Mucosa of stomach (tissue), 1 donor: Measurements from ENCODE around the gene FAM43B.

Source experiments
- H3K27me3 ChIP-seq: one replicate; pipeline ENCODE4 v1.7.0; 2013; ENCODE audit warnings: mild to moderate bottlenecking, low read length; ENCODE audit not compliant: control insufficient read depth, insufficient read depth
- H3K36me3 ChIP-seq: one replicate; pipeline ENCODE4 v1.7.0; 2013; ENCODE audit warnings: low read length; ENCODE audit not compliant: control insufficient read depth, insufficient read depth
- H3K4me1 ChIP-seq: one replicate; pipeline ENCODE4 v1.7.0; 2013; ENCODE audit warnings: mild to moderate bottlenecking, low read length; ENCODE audit not compliant: control insufficient read depth, insufficient read depth
- H3K4me3 ChIP-seq: one replicate; pipeline ENCODE4 v1.7.0; 2013; ENCODE audit warnings: low read length
- H3K9ac ChIP-seq: one replicate; pipeline ENCODE4 v1.7.0; 2013; ENCODE audit warnings: mild to moderate bottlenecking, low read length, moderate library complexity
- H3K9me3 ChIP-seq: one replicate; pipeline ENCODE4 v1.7.0; 2013; ENCODE audit warnings: mild to moderate bottlenecking, low read length, moderate library complexity; ENCODE audit not compliant: control insufficient read depth
- donor health status: Pancreatic carcinoma.

FAM43B gene

DNA sequence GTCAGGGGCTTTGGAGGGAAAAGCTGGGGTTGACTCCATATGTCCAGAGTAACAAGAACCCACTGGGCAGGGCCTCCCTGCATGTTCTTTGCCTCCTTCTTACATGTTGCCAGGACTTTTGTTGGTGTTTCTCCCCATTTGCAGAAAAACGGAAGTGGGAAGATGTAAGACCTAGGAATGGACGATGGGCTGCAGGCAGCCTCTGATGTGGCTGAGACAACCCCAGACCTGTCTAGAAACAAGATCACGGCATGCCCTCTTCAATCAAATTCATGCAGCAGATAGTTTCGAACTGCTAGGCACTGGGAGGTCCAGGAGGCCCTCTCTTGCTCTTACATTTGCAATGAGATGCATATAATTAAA lies 3.4 kb downstream of the FAM43B start:
- Histone ChIP-seq H3K9me3 (no peaks in the 10 kb centered on the region), H3K9ac (no peak overlapping the region), H3K36me3 (no peaks in the 10 kb centered on the region), H3K4me1 (no peaks in the 10 kb centered on the region), H3K4me3 (no peak overlapping the region), H3K27me3 (peaks cover 51% of the 10 kb centered on the region)

DNA sequence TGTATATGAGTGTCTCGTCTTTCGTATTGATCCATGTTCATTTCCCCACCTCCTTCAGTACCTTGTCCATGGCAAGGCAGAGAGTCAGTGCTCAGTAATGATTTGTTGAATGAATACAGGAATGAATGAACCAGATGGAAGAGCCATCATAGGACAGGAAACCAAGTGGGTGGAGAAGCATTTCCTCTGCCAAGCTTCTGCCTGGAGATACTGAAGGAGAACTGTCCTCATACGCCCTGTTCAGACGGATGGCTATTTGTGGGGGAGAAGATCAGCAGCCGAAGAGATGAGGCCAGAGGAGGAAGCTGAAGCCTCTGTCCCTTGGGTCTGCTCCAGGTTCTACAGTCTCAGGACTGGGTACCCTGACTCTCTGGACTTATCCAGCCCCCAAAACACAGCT lies 5.8 kb downstream of the FAM43B start:
- Histone ChIP-seq H3K9ac (no peak overlapping the region), H3K4me1 (no peaks in the 10 kb centered on the region), H3K36me3 (no peaks in the 10 kb centered on the region), H3K4me3 (no peak overlapping the region), H3K27me3 (peaks cover 37% of the 10 kb centered on the region), H3K9me3 (no peaks in the 10 kb centered on the region)

DNA sequence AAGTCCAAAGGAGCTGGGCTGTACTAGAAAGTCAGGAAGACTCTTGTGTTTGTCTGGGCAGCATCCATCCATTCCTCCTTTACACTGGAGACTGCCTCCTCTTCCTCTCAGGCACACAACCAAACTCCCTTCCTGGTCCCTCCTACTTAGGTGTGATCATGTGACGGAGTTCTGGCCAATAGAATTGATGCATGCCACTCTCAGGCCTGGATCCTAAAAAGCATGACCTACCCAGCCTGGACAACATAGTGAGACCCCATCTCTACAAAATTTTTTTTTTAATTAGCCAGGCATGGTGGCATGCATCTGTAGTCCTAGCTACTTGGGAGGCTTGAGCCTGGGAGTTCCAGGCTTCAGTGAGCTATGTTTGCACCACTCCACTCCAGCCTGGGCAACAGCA lies 8.6 kb downstream of the FAM43B start:
- Histone ChIP-seq H3K36me3 (no peaks in the 10 kb centered on the region), H3K27me3 (peaks cover 15% of the 10 kb centered on the region), H3K4me1 (no peaks in the 10 kb centered on the region), H3K9me3 (no peaks in the 10 kb centered on the region), H3K4me3 (no peak overlapping the region), H3K9ac (no peak overlapping the region)

DNA sequence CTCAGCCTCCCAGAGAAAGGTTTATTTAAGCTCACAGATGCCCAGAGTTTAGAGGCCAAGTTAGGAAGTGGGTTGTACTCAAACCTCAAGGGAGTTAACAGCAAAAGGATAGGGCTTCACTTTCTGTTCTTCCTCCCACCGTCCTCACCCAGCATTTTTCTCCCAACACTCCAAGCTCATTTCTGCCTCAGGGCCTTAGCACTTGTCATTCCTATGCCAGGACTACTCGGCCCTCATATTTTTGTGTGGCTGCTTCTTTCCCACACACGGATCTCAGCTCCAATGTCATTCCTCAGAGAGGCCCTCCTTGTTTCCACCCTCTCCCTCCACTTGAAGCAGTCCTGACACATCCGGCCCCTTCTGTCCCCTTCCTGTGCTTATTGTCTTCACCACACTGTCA lies 12.9 kb downstream of the FAM43B start:
- H3K4me1 ChIP-seq: no peaks in the 10 kb centered on the region
- H3K9me3 ChIP-seq: no peaks in the 10 kb centered on the region
- H3K27me3 ChIP-seq: peaks cover 12% of the 10 kb centered on the region
- H3K4me3 ChIP-seq: no peak overlapping the region
- H3K36me3 ChIP-seq: no peaks in the 10 kb centered on the region
- no peak overlapping the region for H3K9ac ChIP-seq

DNA sequence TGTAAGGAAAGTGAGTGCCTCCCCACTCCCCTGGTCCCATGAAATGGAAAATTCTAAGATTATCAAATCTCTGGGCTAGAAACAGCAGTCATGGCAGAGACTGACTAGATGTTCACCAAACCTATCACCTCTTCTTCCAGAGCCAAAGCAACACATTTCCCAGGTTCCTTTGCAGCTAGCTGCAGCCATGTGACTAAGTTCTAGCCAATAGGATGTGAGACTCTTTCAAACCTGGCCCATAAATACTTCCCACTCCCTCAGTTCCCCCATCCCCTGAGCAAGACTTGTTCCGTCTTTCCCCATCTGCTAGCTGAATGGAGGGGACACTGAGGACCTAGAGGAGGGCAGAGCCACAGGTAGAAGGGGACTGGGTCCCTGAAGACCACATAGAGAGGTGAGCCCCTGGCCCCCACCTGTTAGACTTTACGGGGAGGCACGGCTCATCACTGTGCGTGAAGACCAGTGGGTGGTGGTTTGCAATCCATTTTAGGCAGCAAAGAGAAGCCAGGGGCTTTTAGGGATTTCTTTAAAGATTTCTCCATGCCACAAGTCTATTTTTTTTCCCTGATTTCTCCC lies 17.2 kb downstream of the FAM43B start:
- H3K4me1 ChIP-seq: no peaks in the 10 kb centered on the region
- no peak overlapping the region for H3K9ac ChIP-seq
- peaks cover 4% of the 10 kb centered on the region for H3K27me3 ChIP-seq
- H3K36me3 ChIP-seq: no peaks in the 10 kb centered on the region
- H3K4me3 ChIP-seq: no peak overlapping the region
- no peaks in the 10 kb centered on the region for H3K9me3 ChIP-seq

DNA sequence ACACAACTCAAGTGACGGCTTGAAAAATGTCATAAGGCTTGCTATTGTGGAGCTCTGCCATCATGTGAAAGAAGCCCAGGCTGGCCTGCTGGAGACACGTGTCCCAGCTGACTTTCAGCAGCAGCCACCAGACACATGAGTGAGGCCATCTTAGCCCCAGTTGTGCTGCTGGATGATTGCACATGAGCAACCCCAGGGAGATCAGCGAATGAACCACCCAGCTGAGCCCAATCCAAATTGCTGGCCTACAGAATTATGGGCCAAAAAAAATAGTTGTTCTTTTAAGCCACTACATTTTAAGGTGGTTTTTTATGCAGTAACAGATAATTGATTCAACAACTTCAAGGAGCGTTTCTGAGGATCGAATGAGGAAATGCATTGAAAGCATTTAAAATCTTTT lies 19.1 kb downstream of the FAM43B start:
- Histone ChIP-seq H3K36me3 (no peaks in the 10 kb centered on the region), H3K4me1 (no peaks in the 10 kb centered on the region), H3K4me3 (no peak overlapping the region), H3K9ac (no peak overlapping the region), H3K27me3 (peaks cover 8% of the 10 kb centered on the region), H3K9me3 (no peaks in the 10 kb centered on the region)

DNA sequence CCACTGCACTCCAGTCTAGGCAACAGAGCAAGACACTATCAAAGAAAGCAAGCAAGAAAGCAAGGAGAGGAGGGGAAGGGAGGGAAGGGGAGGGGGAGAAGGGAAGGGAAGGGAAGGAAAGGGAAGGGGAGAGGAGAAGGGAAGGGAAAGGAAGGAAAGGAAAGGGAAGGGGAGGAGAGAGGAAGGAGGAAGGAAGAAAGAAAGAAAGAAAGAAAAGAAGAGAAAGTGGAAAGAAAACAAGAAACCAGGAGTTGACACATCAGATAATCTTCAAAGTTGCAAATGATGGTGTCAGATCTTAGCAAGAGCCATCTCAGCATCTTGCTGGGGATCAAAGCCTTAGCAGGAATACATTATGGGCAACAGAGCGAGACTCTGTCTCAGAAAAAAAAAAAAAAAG lies 21.6 kb downstream of the FAM43B start:
- Histone ChIP-seq H3K9ac (no peak overlapping the region), H3K9me3 (no peaks in the 10 kb centered on the region), H3K27me3 (peaks cover 8% of the 10 kb centered on the region), H3K36me3 (no peaks in the 10 kb centered on the region), H3K4me1 (no peaks in the 10 kb centered on the region), H3K4me3 (no peak overlapping the region)

DNA sequence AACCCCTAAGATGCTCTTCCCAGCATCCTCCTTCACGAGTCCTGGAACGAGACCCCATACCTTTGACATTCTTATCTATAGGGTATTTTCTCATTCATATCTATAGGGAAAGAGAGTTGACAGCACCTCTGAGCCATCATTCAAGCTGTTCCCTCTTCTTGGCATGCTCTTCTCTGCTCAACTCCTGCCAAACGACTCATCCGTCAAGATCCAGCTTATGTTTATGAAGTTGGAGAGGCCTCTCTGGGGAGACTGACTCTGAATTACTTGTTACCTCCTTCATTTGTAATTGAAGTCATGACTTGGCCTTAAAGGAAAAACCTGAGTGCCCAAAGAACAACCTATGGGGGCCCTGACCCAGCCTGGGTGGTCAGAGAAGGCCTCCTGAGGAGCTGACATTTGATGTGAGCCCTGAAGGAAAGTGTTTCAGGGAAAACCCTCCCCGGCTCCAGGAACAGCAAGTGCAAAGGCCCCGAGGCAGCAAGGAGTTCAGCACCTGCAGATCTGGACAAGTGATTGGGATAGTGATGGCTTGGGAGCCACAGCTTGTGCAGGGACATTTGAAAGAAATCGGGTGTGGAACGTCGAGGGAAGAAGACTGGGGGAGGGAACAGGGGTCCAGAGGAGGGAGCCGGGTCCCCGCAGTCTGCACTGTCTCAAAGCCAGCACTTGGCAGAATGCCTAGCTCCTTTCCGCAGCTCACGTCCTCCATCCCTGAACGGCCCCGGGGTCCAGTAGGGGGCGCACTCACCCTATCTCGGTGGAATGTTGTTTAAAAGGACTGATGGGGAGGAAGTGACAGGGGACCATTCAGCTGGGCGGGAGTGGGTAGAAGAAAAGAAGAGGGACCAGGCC lies 22.5 kb downstream of the FAM43B start:
- no peaks in the 10 kb centered on the region for H3K36me3 ChIP-seq
- no peaks in the 10 kb centered on the region for H3K4me1 ChIP-seq
- peaks cover 8% of the 10 kb centered on the region for H3K27me3 ChIP-seq
- no peak overlapping the region for H3K4me3 ChIP-seq
- H3K9ac ChIP-seq: no peak overlapping the region
- no peaks in the 10 kb centered on the region for H3K9me3 ChIP-seq

DNA sequence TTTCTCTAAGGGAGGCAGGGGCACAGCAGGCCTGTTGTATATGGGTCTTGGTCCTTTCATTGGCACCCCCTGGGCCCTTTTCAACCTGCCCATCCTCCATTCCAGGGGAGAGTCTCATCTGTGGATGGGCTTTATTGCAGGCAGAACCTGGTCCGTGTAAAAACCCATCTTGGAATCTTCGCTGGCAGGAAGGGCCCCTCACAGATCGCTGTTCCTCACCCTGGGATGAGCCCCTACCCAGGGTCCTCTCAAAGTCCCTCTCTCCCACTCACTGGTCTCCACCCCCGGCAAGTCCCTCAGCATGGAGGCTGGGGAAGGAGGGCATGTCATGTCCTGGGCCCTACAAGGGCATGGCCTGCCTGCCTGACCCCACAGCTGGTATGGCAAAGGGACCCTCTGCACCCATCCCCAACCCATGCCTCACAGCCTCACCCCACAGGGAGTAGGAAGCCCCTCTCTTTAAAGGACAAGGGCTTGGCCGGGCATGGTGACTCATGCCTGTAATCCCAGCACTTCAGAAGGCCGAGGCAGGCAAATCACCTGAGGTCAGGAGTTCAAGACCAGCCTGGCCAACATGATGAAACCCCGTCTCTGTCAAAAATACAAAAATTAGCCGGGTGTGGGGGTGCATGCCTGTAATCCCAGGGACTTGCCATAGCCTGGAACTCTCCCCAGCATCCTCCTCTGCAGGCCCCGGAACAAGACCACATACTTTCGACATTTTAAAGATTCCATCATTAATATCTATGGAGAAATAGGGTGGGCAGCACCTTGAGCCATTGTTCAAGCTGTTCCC lies 23.4 kb downstream of the FAM43B start:
- Histone ChIP-seq H3K36me3 (no peaks in the 10 kb centered on the region), H3K4me1 (no peaks in the 10 kb centered on the region), H3K9me3 (no peaks in the 10 kb centered on the region), H3K27me3 (peaks cover 8% of the 10 kb centered on the region), H3K4me3 (no peak overlapping the region), H3K9ac (no peak overlapping the region)

DNA sequence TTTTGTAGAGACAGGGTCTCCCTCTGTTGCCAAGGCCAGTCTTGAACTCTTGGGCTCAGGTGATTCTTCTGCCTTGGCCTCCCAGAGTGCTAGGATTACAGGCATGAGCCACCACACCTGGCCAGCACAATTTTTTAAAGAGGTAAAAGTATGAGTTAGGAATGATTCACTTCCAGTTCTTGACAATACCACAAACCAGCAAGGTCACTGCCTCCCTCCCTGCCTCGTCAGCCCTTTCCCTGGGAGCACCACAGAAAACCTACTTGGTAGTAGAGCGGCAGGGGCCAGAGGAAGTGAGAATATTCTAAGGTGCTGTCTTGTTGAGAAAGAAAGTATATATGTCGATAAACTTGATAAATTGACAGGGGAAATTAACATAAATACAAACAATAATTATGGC lies 25.7 kb downstream of the FAM43B start:
- Histone ChIP-seq H3K4me1 (no peaks in the 10 kb centered on the region), H3K4me3 (no peak overlapping the region), H3K9ac (no peak overlapping the region), H3K27me3 (peaks cover 8% of the 10 kb centered on the region), H3K9me3 (no peaks in the 10 kb centered on the region), H3K36me3 (no peaks in the 10 kb centered on the region)

DNA sequence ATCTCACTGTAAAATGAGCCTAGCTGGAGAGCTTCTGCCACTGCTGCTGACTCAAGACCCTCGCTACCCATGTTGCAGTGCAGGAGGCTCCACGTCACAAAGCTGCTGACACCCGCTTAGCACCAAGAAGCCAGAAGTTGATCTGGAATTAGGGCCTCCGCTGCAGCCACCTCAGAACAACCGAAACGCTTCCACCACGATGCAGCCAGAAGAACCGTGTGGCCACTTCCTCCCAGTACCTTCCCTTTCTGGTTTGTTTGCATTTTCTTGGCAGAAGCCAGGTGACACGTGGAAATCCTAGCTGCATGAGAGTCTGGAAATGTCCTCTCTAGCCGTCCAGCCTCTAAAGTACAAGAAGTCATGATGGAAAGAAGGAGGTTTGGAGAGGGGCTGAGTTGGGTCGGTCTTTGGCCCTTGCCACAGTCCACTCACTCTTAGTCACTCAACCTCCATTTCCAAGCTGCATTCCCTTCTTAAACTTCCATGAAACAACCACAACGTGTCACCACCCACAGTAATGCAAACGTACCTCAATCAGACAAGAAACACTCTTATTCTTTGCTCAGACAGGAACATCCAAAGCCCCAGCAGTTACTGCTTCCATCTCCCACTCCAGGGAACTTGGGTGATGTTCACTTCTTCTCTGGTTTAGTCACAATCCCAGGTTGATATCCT lies 26.5 kb downstream of the FAM43B start:
- Histone ChIP-seq H3K4me1 (no peaks in the 10 kb centered on the region), H3K4me3 (no peak overlapping the region)

DNA sequence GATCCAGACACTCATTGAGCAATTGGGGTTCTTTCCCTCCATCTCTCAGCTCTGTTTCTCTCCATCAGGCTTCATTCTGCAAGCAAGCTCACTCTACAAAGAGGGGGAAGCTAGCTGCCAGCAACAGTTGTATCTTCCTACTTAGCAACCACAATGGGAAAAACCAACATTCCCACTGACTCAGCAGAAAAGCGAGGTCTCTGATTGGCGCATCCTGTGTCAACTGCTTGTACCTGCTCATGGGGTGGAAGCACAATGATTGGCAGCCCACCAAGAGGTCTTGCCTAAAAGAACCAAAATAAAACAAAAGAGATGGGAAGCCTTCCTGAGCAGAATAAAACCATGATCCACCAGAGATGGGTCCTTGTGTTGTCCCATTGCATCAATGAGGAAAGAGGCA lies 32.5 kb downstream of the FAM43B start:
- peaks cover 23% of the 10 kb centered on the region for H3K27me3 ChIP-seq
- H3K4me1 ChIP-seq: peaks cover 11% of the 10 kb centered on the region
- no peaks in the 10 kb centered on the region for H3K36me3 ChIP-seq
- no peak overlapping the region for H3K4me3 ChIP-seq
- no peak overlapping the region for H3K9ac ChIP-seq
- no peaks in the 10 kb centered on the region for H3K9me3 ChIP-seq

More for the DNA sequence above, 26.5 kb downstream of the FAM43B start:
- Histone ChIP-seq H3K27me3 (peaks cover 8% of the 10 kb centered on the region), H3K9me3 (no peaks in the 10 kb centered on the region), H3K36me3 (no peaks in the 10 kb centered on the region), H3K9ac (no peak overlapping the region)
